Skeletal muscle cell (primary cell): ENCODE results near the gene ATP2B3.

ENCODE experiments used
- DNase-seq: peaks from one replicate; pipeline ENCODE4 v3.0.0-alpha.2; 2010; ENCODE audit warnings: low read depth
- H3K4me3 ChIP-seq: 2 replicates; pipeline ENCODE4 v1.5.1; 2011; ENCODE audit warnings: low read depth, mild to moderate bottlenecking, control low read depth, low read length, moderate library complexity

Gene ATP2B3

DNA sequence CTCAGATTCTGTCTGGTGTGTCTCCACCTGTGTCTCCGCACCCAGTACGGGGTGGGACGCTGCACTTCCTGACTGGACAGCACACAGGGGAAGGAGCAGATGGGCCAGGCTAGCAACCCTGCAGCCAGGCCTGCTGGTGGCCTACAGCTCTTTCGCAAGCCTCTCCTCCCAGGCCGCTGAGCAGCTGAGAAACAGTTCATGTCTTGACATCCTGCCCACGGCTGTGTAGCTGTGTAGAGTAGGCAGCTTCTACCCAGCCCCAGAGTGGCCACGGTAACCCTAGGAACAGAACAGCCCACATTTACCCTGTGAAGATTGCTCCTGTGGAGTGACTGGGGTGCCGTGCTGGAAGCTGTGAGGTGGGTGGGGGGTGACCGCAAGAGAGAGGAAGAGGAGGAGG is 42.6 kb downstream of the ATP2B3 start:
- no peak for DNase-seq
- no peak overlapping the region for H3K4me3 ChIP-seq

DNA sequence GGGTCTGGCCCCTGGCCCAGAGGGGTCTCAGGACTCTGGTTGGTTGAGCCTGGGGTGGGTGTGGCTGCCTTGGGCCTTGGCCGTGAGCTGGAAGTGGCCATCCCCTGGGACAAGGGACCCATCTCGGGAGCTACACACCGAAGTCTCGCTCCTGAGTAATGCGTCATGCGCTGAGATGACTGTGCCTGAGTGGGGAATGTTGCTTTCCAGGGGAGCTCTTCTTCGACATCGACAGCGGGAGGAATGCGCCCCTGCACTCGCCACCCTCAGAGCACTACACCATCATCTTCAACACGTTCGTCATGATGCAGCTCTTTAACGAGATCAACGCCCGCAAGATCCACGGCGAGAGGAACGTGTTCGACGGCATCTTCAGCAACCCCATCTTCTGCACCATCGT is 43.0 kb downstream of the ATP2B3 start:
- H3K4me3 ChIP-seq = no peak overlapping the region
- DNase-seq = no peak

DNA sequence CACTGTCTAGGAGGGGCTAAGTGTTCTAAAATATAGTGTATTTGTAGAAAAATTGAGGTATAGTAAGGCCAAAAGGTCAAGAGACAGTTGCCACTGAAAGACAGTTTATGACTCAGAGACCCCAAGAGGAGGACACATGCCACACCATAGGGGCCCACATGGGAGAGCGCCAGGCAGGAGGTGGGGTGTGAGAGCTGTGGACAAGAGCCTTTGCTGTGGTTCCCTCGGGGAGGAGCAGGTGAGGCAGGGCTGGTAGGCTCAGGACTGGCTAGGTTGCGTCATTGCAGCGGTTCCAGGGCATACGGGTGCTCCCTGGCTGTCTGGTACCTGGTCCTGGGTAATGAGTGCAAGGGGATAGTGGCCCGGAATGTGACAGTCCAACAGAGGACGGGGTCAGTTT is 43.9 kb downstream of the ATP2B3 start:
- no peak for DNase-seq

DNA sequence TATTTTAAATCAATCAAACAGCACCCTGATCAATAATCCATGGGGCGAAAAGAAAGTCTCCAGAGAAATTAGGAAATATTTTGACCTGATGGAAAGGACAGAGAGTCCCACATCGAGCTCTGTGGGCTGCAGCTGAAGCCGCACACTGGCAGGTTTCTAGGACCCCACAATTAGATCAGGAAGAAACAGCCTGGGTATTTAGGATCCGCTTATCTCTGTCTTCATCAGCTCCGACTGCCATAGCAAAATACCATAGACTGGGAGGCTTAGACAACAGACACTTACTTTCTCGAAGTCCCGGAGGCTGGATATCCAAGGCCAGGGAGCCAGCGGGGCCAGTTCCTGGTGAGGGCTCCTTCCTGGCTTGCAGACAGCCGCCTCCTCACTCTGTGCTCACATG is 45.1 kb downstream of the ATP2B3 start:
- DNase-seq = no peak
- H3K4me3 ChIP-seq = no peak overlapping the region

More for the DNA sequence above, 43.9 kb downstream of the ATP2B3 start:
- H3K4me3 ChIP-seq = no peak overlapping the region

DNA sequence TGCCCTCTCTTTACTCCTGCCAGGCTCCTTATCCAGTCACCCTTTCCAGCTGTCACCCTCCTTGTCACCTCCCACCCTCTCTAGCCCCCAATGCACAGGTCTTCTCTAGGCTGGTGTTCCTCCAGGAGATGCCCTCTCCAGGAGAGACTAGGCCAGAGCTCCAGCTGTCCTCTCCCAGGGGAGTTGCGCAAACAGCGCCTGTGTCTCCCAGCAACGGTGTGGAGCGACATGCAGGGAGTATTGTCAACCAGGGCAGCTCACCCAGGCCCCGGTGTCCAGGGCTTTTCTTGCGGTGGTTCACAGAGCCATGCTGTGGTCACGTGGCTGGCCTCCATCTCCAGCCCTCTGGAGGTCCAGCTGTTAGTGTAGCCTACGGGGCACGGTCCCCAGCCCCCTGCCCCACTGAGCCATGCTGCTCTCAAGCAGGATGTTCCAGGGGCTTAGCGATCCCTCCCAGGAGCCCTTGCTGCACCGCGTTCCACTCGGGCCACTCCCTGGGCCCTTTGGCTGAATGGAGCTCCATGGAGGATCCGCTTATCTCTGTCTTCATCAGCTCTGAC is 46.7 kb downstream of the ATP2B3 start:
- DNase-seq = no peak
- H3K4me3 ChIP-seq = no peak overlapping the region

DNA sequence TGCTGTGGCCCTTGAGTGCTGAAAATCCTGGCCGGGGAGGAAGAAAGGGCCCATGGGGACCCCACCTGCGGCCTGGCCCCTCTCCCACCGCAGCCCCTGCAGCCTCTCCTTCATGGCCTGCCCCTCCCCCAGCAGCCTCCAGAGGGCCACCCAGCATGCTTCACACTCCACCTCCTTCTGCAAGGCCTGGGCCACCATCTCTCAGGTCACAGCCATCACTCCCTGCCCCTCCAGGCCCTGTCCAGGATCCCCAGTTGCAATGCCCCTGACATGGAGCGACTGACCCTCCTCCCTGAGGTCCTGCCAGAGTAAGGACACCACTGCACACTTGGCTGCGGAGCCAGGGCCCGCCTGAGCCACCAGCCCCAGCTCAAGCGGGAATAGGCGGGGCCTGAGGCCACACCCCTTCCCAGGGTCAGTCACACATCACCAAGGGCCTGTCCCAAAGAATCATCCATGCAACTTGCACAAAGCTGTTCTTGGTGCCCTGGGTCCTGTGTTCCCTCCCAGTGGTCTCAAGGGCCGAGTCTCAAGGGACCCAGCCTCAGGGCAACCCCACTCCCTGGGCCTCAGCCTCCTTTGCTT is 48.6 kb downstream of the ATP2B3 start:
- no peak for DNase-seq
- H3K4me3 ChIP-seq = no peak overlapping the region

DNA sequence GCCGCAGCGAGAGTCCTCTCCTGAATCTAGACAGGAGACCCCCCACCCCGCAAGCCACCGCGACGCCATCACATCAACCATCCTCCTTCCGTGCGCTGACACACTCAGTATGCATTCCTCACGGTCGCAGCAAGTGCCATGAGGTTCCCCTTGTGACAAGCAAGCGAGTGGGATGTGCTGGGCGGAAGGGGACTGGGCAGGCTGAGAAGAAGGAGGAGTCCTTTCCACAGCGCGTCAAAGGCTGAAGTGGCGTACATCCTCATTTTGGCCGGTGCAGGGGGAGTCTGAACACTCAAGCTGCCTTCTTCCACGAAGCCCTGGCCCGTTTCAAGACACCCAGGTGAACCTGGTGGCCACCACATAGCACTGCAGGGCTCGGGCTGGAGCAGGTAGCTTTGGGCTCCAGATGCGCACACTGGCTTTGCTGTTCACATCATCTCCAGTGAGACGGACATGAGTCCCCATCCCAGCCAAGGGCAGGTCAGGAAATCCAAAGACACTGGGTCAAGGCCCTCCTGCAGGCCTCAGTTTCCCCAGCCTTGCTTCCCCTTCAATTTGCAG is 51.1 kb downstream of the ATP2B3 start:
- no peak for DNase-seq
- no peak overlapping the region for H3K4me3 ChIP-seq

DNA sequence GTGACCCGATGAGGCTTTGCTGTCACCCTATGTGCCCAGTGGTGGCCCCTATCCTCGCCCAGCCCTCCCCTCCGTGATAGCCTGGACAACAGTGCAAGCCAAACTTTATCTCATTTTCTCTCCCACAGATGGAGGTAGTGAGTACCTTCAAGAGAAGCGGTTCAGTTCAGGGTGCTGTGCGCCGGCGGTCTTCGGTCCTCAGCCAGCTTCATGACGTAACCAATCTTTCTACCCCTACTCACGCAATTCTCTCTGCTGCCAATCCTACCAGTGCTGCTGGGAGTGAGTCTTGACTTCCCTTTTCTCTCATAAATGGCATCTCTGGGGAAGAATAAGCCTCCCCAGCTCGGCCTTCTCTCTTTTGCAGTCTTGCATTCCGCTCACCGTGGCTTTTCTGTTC is 52.0 kb downstream of the ATP2B3 start:
- no peak overlapping the region for H3K4me3 ChIP-seq
- no peak for DNase-seq

DNA sequence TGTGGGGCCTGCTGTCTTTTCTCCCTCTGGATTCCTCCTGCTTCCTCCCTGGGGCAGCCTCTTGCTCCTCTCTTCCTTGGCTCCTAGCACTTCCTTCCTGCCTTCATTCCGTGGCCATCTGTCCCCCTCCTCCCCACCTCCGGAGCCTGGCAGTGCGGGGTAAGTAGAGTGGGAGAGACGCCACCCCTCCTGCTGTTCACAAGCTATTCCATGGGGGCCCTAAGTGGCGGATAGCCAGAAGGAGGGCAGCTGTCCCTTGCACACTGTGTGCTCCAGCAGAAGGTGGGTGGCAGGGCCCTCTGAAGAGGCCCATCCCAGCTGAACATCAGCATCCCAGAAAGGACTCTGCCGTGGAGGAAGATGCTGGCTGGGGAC is 54.1 kb downstream of the ATP2B3 start:
- DNase-seq = no peak
- no peak overlapping the region for H3K4me3 ChIP-seq

DNA sequence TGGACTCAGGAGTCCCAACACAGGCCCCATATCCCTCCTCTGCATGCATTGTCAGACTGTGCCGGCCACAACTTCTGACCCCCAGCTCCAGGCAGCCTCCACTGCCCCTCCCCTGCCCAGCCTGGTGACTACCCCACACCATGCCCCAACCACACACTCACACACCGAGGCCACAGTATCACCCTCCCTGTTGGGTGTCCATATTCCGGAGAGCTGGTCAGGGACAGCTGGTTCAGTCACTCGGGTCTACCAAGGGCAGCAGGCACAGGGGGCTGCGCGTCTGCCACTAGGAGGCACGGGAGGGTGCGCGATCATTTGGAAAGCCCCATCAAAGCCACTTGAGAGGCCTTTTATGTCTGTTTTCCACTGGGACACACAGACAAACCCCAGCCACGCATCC is 55.2 kb downstream of the ATP2B3 start:
- no peak for DNase-seq

DNA sequence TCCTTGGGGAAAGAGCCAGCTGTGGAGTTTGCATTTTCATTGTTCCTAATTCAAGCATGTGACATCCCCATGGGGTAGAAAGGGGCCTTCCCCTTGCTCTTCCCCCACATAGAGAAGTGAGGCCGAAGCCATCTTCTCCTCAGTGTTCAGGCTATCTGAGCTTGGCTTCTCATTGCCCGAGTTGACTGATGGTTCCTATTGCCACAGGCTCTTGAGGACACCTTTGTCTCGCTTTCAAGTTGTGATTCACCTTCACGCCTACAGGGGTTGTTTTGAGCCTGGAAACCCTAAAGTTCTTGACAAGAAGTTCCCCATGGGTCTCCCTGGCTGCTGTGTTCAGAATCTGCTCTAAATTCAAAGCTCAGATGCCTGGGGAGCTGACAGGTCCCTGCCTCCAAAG is 56.5 kb downstream of the ATP2B3 start:
- no peak for DNase-seq
- H3K4me3 ChIP-seq = no peak overlapping the region

More for the DNA sequence above, 55.2 kb downstream of the ATP2B3 start:
- no peak overlapping the region for H3K4me3 ChIP-seq

DNA sequence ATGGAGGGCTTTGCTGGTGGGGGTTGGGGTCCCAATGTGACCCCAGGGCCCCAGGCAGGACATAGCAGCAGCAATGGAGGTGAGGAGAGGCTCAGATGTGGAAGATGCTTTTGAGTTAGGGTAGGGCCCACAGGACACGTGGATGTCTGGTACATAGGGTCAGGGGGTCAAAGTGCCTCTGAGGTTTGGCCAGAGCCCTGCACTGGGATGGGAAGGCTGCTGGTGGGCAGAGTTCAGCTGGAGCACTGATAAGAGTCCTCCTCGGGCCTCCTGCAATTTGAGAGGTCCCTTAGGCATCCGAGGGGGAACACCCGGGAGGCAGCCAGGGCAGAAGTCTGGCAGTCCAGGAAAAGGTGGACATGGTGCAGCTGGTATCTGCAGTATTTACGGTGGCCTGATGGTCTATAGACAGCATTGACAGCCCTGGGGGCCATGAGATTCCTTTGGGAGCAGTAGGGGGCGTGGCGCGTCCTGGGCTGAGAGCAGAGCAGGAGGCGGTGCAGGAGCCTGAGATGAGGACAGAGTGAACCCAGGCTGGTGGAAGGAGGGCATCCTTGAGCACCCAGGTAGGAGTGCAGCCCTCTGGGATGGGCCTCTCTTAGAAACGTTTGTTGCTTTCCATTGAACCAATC is 58.9 kb downstream of the ATP2B3 start:
- H3K4me3 ChIP-seq = no peak overlapping the region
- DNase-seq = no peak

DNA sequence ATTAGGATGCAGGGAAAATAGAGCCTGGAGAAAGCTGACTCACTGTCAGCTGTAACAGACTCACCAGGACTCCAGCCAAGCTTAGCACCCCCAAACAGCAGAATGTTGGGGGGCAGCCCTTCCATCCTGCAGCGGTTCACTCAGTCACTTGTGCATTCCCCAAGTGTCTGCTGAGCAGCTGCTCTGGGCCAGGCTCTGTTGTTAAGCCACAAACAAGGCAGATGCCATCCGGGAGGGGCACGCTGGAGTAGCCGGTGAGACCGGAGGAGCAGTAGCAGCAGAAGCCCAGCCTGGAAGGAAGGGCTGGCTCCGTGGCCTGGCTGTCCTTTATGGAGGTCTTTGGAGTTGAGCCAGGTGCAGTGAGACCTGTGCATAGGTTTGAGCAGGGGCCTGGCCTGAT is 59.5 kb downstream of the ATP2B3 start:
- H3K4me3 ChIP-seq = no peak overlapping the region
- DNase-seq = no peak

DNA sequence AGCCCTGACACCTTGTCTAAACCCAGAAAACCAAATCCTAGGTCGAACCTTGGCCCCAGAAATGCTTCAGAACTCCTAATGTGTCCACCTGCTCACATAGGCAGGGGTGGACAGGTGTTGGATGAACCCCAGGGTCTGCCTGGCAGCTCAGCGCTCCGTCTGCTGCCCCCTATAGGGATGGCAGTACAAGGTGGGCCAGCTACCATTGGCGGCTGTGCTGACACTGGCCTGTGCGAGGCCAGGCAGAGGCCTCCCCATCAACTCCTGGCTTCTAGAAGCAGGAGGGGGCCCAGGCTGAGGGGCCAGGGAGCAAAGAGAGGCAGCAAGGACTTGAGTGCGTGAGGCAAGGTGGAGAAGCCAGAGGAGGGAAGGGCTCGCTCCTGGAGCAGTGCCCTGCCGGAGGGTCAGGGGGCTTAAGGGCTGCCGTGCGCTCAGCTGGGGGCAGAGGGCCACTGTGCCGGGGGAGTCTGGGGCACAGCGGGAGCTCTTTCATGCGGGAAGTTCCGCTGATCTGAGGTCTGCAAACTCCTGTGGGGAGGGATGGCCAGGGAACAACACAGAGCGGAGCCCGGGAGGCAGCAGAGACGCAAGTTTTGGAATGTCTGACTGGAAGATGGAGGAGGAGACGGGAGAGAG is 60.9 kb downstream of the ATP2B3 start:
- no peak overlapping the region for H3K4me3 ChIP-seq
- no peak for DNase-seq

DNA sequence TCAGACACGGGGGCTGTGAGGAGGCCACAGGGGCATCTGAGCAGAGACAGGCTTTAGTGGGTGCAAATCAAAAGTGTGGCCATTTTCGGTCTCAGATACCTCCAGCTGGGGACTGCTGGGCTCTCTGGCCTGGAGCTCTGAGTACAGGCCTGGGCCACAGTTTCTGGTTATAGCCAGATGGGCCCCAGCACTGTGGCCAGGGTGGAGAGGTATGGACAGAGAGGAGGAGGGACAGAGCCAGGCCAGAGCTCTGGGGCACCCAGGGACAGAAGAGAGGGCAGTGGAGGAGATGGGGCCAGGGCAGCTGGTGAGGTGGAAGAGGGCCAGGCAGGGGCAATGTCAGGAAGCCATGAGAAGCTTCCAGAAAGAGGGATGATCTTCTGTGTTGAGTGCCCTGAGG is 61.4 kb downstream of the ATP2B3 start:
- DNase-seq = no peak
- no peak overlapping the region for H3K4me3 ChIP-seq

DNA sequence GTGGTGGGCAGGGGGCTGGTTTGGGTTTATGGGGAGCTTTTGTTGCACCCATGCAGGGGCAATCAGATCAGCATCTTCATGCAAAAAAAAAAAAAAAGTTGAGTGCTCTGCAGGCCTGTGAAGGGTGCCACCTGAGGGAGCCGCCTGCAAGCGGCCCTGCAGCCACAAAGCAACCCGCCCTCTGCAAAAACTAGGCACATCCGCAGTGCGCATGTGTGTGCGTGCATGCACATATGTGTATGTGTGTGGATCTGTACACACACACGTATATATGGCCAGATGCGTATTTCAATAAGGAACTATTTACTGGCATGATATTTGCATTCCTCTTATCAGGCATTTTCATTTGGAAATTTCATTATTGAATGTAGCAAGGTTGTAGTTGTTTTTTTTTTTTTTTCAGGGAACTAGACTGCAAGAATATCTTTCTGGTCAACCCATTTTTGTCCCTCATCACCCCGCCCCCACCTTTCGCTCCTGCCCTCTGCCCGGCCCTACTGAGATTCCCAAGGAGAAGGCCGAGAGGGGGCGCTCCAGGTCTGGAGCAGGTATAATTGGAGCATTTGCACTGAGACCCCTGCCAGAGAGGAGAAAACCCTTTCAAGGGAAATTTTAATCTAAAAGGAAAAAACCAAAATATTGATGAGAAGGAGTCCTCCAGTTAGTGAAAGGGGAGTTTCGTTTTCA is 63.4 kb downstream of the ATP2B3 start:
- no peak for DNase-seq
- no peak overlapping the region for H3K4me3 ChIP-seq

DNA sequence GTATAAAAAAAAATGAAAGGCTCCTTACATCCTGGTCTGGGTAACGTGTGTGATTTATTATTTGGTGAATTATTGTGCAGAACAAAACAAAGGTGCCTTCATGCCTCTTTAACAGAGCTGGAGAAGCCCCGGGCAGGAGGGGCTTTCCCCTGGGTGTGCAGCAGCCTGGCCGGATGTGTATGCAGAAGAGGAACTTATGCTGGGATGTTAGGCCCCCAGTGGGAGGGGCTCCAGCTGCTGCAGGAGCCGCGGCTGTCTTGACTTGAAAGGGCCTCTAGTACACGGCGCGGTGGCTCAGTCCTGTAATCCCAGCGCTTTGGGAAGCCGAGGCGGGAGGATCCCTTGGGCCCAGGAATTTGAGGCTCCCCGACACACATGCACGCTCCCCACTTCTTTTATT is 65.5 kb downstream of the ATP2B3 start:
- H3K4me3 ChIP-seq = no peak overlapping the region

DNA sequence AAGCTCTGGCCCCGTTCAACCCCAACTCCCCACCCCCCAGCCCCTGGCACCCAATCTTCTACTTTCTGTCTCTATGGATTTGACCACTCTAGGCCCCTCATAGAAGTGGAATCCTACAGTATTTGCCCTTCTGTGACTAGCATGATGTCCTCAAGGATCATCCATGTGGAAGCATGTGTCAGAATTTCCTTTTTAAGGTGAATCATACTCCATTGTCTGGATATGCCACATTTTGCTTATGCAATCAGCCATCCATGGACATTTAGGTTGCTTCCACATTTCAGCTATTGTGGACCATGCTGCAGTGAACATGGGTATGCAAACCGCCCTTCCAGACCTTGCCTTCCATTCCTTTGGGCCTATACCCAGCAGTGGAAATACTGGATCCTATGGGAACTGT is 66.0 kb downstream of the ATP2B3 start:
- DNase-seq = no peak
- no peak overlapping the region for H3K4me3 ChIP-seq

More for the DNA sequence above, 65.5 kb downstream of the ATP2B3 start:
- no peak for DNase-seq

DNA sequence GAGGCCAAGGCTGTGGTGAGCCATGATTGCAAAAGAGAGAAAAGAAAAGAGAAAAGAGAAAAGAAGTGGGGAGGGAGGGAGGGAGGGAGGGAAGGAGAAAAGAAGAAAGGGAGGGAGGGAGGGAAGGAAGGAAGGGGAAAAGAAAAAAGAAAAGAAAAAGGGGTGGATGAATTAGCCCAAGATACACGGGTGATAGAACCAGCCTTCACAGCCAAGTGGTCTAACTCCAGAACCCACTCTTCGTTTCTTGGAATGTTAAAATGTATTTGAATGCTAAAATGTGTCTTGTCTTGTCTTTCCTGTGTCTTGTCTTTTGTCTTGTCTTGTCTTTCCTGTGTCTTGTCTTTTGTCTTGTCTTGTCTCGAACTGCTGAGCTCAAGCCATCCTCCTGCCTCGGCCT is 68.4 kb downstream of the ATP2B3 start:
- DNase-seq = no peak
- H3K4me3 ChIP-seq = no peak overlapping the region

DNA sequence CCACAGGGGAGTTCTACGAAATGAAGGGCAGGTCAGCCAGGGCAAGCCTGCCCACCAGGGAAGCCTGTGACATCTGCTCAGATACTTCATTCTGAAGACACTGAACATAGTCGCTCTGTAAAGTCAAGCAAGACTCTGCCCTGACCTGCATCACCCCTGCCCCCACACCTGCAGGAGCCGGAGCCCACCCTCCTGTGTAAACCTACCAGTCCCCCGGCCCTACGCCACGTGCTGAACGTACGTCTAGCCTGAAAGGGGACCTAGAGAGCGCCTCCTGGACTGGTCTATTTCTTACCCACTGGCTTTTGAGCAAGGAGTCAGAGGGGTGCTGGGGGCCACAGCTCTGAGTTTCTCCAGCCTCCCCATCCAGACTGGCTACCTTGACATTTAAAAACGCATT is 69.9 kb downstream of the ATP2B3 start:
- H3K4me3 ChIP-seq = no peak overlapping the region
- no peak for DNase-seq
